Vagina (tissue), 2 donors: ENCODE results near the gene SYF2. TPM values are rescaled to one million over a fixed set of nuclear protein-coding genes. Genes with fewer than 3 reads are reported as not detected.
A peak's percentile ranks its signal among the peaks of the same experiment; 100 is the strongest.

Experiments
- DNase-seq, 2 donors: peaks; one replicate each; pipeline ENCODE4 v3.0.0-alpha.2; 2017; ENCODE audit errors: extremely low spot score in 2 of 2
- H3K27ac ChIP-seq: fragments of 200-600 bp; sonication (generic); one replicate; pipeline ENCODE4 v1.5.1; 2019
- H3K27me3 ChIP-seq: fragments of 200-600 bp; sonication (generic); one replicate; pipeline ENCODE4 v1.5.1; 2019
- H3K36me3 ChIP-seq, 2 donors: fragments of 200-600 bp; sonication (generic); one replicate each; pipeline ENCODE4 v1.5.1; 2017 to 2019
- H3K4me1 ChIP-seq: fragments of 200-600 bp; sonication (generic); one replicate; pipeline ENCODE4 v1.5.1; 2019
- H3K4me3 ChIP-seq, 2 donors: fragments of 200-600 bp; sonication (generic); 1 replicate in 1 of 2; 2 replicates in 1 of 2; pipeline ENCODE4 v1.5.1; 2016 to 2019
- H3K9me3 ChIP-seq: fragments of 200-600 bp; sonication (generic); one replicate; pipeline ENCODE4 v1.5.1; 2019
- CTCF ChIP-seq, 3 experiments: fragments of 450-650 bp in 2 of 3; fragments of 200-600 bp in 1 of 3; sonication (generic) in 1 of 3; IDR thresholded peaks; one replicate each; pipeline ENCODE4 v1.5.1; 2017 to 2019; ENCODE audit warnings: antibody characterized with exemption in 3 of 3, mild to moderate bottlenecking in 2 of 3, moderate library complexity in 2 of 3
- POLR2A ChIP-seq, 2 donors: fragments of 450-650 bp; IDR thresholded peaks; one replicate each; pipeline ENCODE4 v1.6.1; 2017; ENCODE audit warnings: antibody characterized with exemption in 2 of 2, mild to moderate bottlenecking in 2 of 2, moderate library complexity in 2 of 2
- POLR2AphosphoS5 ChIP-seq, 2 donors: sonication (generic); formaldehyde crosslinking; IDR thresholded peaks; one replicate each; pipeline ENCODE4 v1.9.0; 2017; ENCODE audit warnings: antibody characterized with exemption in 2 of 2, mild to moderate bottlenecking in 2 of 2, low read depth in 1 of 2; ENCODE audit not compliant: insufficient read depth in 1 of 2
- intact Hi-C: fragments of 100-400 bp; cut with DNase I; formaldehyde crosslinking; loops from one replicate; pipeline ENCODE4 v1.15.1; 2023
- total RNA-seq: library from RNA; depleted of rRNA; stranded (reverse); fragments of >200 nt; gene quantifications from one replicate; pipeline ENCODE4 v1.2.3, GENCODE V29; 2016

The SYF2 gene
- total RNA-seq, 1 donor from 2014 or later: 28.7 TPM

- H3K27me3 ChIP-seq: no peaks in the 10 kb centered on the region
- H3K36me3 ChIP-seq: no peaks in the 10 kb centered on the region
- H3K9me3 ChIP-seq: no peaks in the 10 kb centered on the region
- intact Hi-C loops: no loop called here
- peaks cover 11% of the 10 kb centered on the region for H3K4me1 ChIP-seq
- H3K27ac ChIP-seq: no peak overlapping the region
- H3K4me3 ChIP-seq: no peak overlapping the region
- DNase-seq: no peak
- TF ChIP-seq POLR2A (IDR thresholded peaks at IDR 0.05): no peak
- no peak for TF ChIP-seq CTCF (IDR thresholded peaks at IDR 0.05)
- no peak for TF ChIP-seq POLR2AphosphoS5 (IDR thresholded peaks at IDR 0.05; ENCODE audit: insufficient read depth in 1 of 2, low read depth in 1 of 2)
These were observed 35.5 kb downstream of the SYF2 start for GRCh38 chr1:25196830-25197229.

DNA sequence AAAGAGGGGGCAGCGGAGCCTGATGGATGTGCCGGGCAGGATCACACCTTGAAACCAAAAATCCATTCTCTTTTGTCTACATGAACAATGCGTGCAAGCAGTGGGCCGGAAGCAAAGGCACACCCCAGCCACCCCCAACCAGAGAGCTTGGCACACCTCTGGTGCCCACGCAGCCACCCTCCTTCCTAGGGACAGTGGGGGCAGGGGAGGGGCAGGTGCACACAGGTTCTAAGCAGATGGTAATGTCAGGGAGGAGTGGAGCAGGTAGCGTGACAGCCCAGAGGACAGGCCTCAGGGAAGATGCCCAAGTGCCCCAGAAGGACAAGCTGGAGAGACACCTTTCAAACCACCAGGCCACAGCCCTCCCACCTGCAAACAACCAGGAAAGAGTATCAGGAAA lies 36.5 kb downstream of the SYF2 start:
- TF ChIP-seq CTCF (IDR thresholded peaks at IDR 0.05) (no peak), POLR2A (IDR thresholded peaks at IDR 0.05) (no peak), POLR2AphosphoS5 (IDR thresholded peaks at IDR 0.05; ENCODE audit: insufficient read depth in 1 of 2, low read depth in 1 of 2) (no peak)
- peaks cover 11% of the 10 kb centered on the region for H3K4me1 ChIP-seq
- intact Hi-C loops: no loop called here
- no peaks in the 10 kb centered on the region for H3K9me3 ChIP-seq
- H3K27ac ChIP-seq: no peak overlapping the region
- H3K27me3 ChIP-seq: no peaks in the 10 kb centered on the region
- DNase-seq: no peak
- H3K36me3 ChIP-seq: no peaks in the 10 kb centered on the region
- H3K4me3 ChIP-seq: no peak overlapping the region

GRCh38 chr1:25194572-25195020 lies 37.7 kb downstream of the SYF2 start:
- intact Hi-C loops: no loop called here
- TF ChIP-seq POLR2A (IDR thresholded peaks at IDR 0.05): no peak
- TF ChIP-seq CTCF (IDR thresholded peaks at IDR 0.05): no peak
- peak in 1 of 2 donors; percentile 28 for TF ChIP-seq POLR2AphosphoS5 (IDR thresholded peaks at IDR 0.05; ENCODE audit: insufficient read depth in 1 of 2, low read depth in 1 of 2)
- Histone ChIP-seq H3K36me3 (no peaks in the 10 kb centered on the region), H3K27ac (no peak overlapping the region), H3K27me3 (no peaks in the 10 kb centered on the region), H3K9me3 (no peaks in the 10 kb centered on the region), H3K4me1 (peaks cover 11% of the 10 kb centered on the region), H3K4me3 (no peak overlapping the region)
- no peak for DNase-seq

GRCh38 chr1:25194054-25194453 lies 38.2 kb downstream of the SYF2 start:
- Histone ChIP-seq H3K27ac (no peak overlapping the region), H3K27me3 (no peaks in the 10 kb centered on the region), H3K9me3 (no peaks in the 10 kb centered on the region), H3K36me3 (no peaks in the 10 kb centered on the region), H3K4me3 (no peak overlapping the region), H3K4me1 (peaks cover 11% of the 10 kb centered on the region)
- intact Hi-C loops: no loop called here
- no peak for DNase-seq
- TF ChIP-seq POLR2AphosphoS5 (IDR thresholded peaks at IDR 0.05; ENCODE audit: insufficient read depth in 1 of 2, low read depth in 1 of 2): no peak
- TF ChIP-seq POLR2A (IDR thresholded peaks at IDR 0.05): no peak
- no peak for TF ChIP-seq CTCF (IDR thresholded peaks at IDR 0.05)

DNA sequence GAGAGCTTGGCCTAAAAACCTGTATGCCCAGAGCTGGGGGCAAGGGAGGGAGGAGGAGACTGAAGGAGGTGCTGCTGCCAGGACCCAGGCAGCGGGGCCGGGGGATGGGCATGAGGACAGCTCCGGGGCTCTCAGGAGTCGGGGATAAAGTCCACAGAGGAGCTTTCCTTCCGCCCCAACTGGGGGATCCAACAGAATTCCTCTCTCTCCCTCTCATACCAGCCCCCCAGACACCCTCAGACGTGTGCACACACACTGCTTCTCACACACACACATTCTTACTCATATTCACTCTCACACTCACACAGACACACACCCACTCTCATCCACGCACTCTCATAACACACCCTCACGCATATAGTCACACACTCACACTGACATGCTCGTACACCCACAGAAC lies 39.1 kb downstream of the SYF2 start:
- TF ChIP-seq CTCF (IDR thresholded peaks at IDR 0.05): no peak
- no peak for TF ChIP-seq POLR2AphosphoS5 (IDR thresholded peaks at IDR 0.05; ENCODE audit: insufficient read depth in 1 of 2, low read depth in 1 of 2)
- no peak for TF ChIP-seq POLR2A (IDR thresholded peaks at IDR 0.05)
- DNase-seq: no peak
- H3K27me3 ChIP-seq: no peaks in the 10 kb centered on the region
- intact Hi-C loops: no loop called here
- no peaks in the 10 kb centered on the region for H3K9me3 ChIP-seq
- no peaks in the 10 kb centered on the region for H3K36me3 ChIP-seq
- H3K4me3 ChIP-seq: no peak overlapping the region
- no peak overlapping the region for H3K27ac ChIP-seq
- H3K4me1 ChIP-seq: peaks cover 9% of the 10 kb centered on the region
